Measurements from ENCODE around the gene PRKCB. TPM values are rescaled to one million over a fixed set of nuclear protein-coding genes. Genes with fewer than 3 reads are reported as not detected.

The PRKCB gene
- total RNA-seq, 1 donor from 2014 or later, result 28.7 TPM

- Mint-ChIP-seq H3K27me3 (ENCODE audit: unreplicated experiment) (no peaks in the 10 kb centered on the region), H3K4me1 (ENCODE audit: unreplicated experiment) (peaks cover 35% of the 10 kb centered on the region)
These were observed 302.2 kb downstream of the PRKCB start for GRCh38 chr16:24138024-24138423.

GRCh38 chr16:24138575-24138974, 302.8 kb downstream of the PRKCB start:
- Mint-ChIP-seq H3K27ac (ENCODE audit: unreplicated experiment) (peak overlapping the region; percentile 99), H3K27me3 (ENCODE audit: unreplicated experiment) (no peaks in the 10 kb centered on the region), H3K9me3 (ENCODE audit: unreplicated experiment) (peaks cover under 1% of the 10 kb centered on the region), H3K4me1 (ENCODE audit: unreplicated experiment) (peaks cover 35% of the 10 kb centered on the region), H3K4me3 (ENCODE audit: unreplicated experiment) (peak overlapping the region; percentile 31), H3K36me3 (ENCODE audit: low read depth, unreplicated experiment) (peaks cover 8% of the 10 kb centered on the region)
- no peak for DNase-seq (ENCODE audit: low spot score)
- TF ChIP-seq CTCF (IDR thresholded peaks at IDR 0.05; ENCODE audit: unreplicated experiment), result no peak

More at GRCh38 chr16:24138024-24138423, 302.2 kb downstream of the PRKCB start:
- TF ChIP-seq CTCF (IDR thresholded peaks at IDR 0.05; ENCODE audit: unreplicated experiment), result no peak
- H3K9me3 Mint-ChIP-seq (ENCODE audit: unreplicated experiment), result peaks cover 4% of the 10 kb centered on the region
- peak overlapping the region; percentile 60 for H3K4me3 Mint-ChIP-seq (ENCODE audit: unreplicated experiment)
- DNase-seq (ENCODE audit: low spot score), result no peak
- peak overlapping the region; percentile 99 for H3K27ac Mint-ChIP-seq (ENCODE audit: unreplicated experiment)
- peaks cover 8% of the 10 kb centered on the region for H3K36me3 Mint-ChIP-seq (ENCODE audit: low read depth, unreplicated experiment)

- TF ChIP-seq CTCF (IDR thresholded peaks at IDR 0.05; ENCODE audit: unreplicated experiment), result no peak
- no peaks in the 10 kb centered on the region for H3K9me3 Mint-ChIP-seq (ENCODE audit: unreplicated experiment)
- H3K4me1 Mint-ChIP-seq (ENCODE audit: unreplicated experiment), result peaks cover 32% of the 10 kb centered on the region
- peak overlapping the region; percentile 53 for H3K27ac Mint-ChIP-seq (ENCODE audit: unreplicated experiment)
- peaks cover 8% of the 10 kb centered on the region for H3K36me3 Mint-ChIP-seq (ENCODE audit: low read depth, unreplicated experiment)
- H3K4me3 Mint-ChIP-seq (ENCODE audit: unreplicated experiment), result no peak overlapping the region
- DNase-seq (ENCODE audit: low spot score), result no peak
- H3K27me3 Mint-ChIP-seq (ENCODE audit: unreplicated experiment), result no peaks in the 10 kb centered on the region
These were observed 303.5 kb downstream of the PRKCB start for GRCh38 chr16:24139282-24139681.

- Mint-ChIP-seq H3K36me3 (ENCODE audit: low read depth, unreplicated experiment) (peaks cover 18% of the 10 kb centered on the region), H3K9me3 (ENCODE audit: unreplicated experiment) (peaks cover 4% of the 10 kb centered on the region), H3K27ac (ENCODE audit: unreplicated experiment) (no peak overlapping the region), H3K4me1 (ENCODE audit: unreplicated experiment) (peaks cover 40% of the 10 kb centered on the region), H3K27me3 (ENCODE audit: unreplicated experiment) (peaks cover 6% of the 10 kb centered on the region), H3K4me3 (ENCODE audit: unreplicated experiment) (no peak overlapping the region)
- TF ChIP-seq CTCF (IDR thresholded peaks at IDR 0.05; ENCODE audit: unreplicated experiment), result no peak
- no peak for DNase-seq (ENCODE audit: low spot score)
These were observed 304.9 kb downstream of the PRKCB start for GRCh38 chr16:24140730-24141129.

GRCh38 chr16:24141466-24141865, 305.7 kb downstream of the PRKCB start:
- peaks cover 4% of the 10 kb centered on the region for H3K9me3 Mint-ChIP-seq (ENCODE audit: unreplicated experiment)
- TF ChIP-seq CTCF (IDR thresholded peaks at IDR 0.05; ENCODE audit: unreplicated experiment), result no peak
- peaks cover 6% of the 10 kb centered on the region for H3K27me3 Mint-ChIP-seq (ENCODE audit: unreplicated experiment)
- no peak overlapping the region for H3K4me3 Mint-ChIP-seq (ENCODE audit: unreplicated experiment)
- H3K4me1 Mint-ChIP-seq (ENCODE audit: unreplicated experiment), result peaks cover 32% of the 10 kb centered on the region
- peaks cover 18% of the 10 kb centered on the region for H3K36me3 Mint-ChIP-seq (ENCODE audit: low read depth, unreplicated experiment)
- no peak overlapping the region for H3K27ac Mint-ChIP-seq (ENCODE audit: unreplicated experiment)
- DNase-seq (ENCODE audit: low spot score), result no peak
